HepG2 (cell line): ENCODE results near the gene CADM2. TPM values are rescaled to one million over a fixed set of nuclear protein-coding genes. Genes with fewer than 3 reads are reported as not detected.

Experiments
- ATAC-seq: fragments of 200-7000 bp; cut with Tn5 transposase; 3 replicates; pipeline ENCODE4 v1.9.1; 2020; ENCODE audit warnings: mild to moderate bottlenecking, moderate library complexity
- BruUV-seq: library from RNA; stranded (reverse); fragments of 400-500 nt; replicated peaks from 2 replicates; lab custom pipeline; 2021; lab: Mats Ljungman, UMichigan
- CTCF ChIA-PET: fragments of 300-600 bp; formaldehyde crosslinking; extraction: SDS; loops from one replicate; lab custom pipeline; 2021; ENCODE audit warnings: low total read pairs, inconsistent platforms, low intra/inter-chr PET ratio; lab: Yijun Ruan, JAX
- POLR2A ChIA-PET: fragments of 350-600 bp; sonication (Branson Sonifier 250); formaldehyde crosslinking; loops from one replicate; lab custom pipeline; 2020; ENCODE audit warnings: antibody characterized with exemption, inconsistent platforms; lab: Yijun Ruan, JAX
- DNase-seq: peaks from one replicate; pipeline ENCODE4 v3.0.0-alpha.2; 2015; ENCODE audit warnings: low spot score
- FAIRE-seq: peaks from 3 replicates; lab custom pipeline; 2011; peaks lifted over from hg19 to GRCh38; lab: Jason Lieb, UNC
- H2AFZ ChIP-seq: one replicate; pipeline ENCODE4 v1.6.1; 2011; ENCODE audit warnings: low read length, inconsistent platforms
- H3K27ac ChIP-seq: fragments of 300-600 bp; 3 replicates; pipeline ENCODE4 v1.8.0; 2011; ENCODE audit warnings: mixed run types, mild to moderate bottlenecking, mixed read lengths, low read length, inconsistent platforms; ENCODE audit not compliant: insufficient read depth; ENCODE audit errors: extremely low read length
- H3K27me3 ChIP-seq, 2 experiments: fragments of 200-600 bp in 1 of 2; 2 replicates in 1 of 2; 3 replicates in 1 of 2; pipeline versions ENCODE4 v1.6.0 to v1.8.0; 2011; ENCODE audit warnings: low read length in 2 of 2, mild to moderate bottlenecking in 2 of 2, moderate library complexity in 2 of 2, inconsistent platforms in 1 of 2; ENCODE audit not compliant: insufficient read depth in 2 of 2, control insufficient read depth in 1 of 2
- H3K36me3 ChIP-seq, 2 experiments: fragments of 200-600 bp in 1 of 2; replicated peaks in 1 of 2; 2 replicates in 1 of 2; 3 replicates in 1 of 2; pipeline versions ENCODE4 v1.5.1 to v1.8.0; 2011; ENCODE audit warnings: low read length in 2 of 2, inconsistent platforms in 1 of 2; ENCODE audit not compliant: insufficient read depth in 2 of 2, control insufficient read depth in 1 of 2
- H3K4me1 ChIP-seq: 2 replicates; pipeline ENCODE4 v1.5.1; 2012; ENCODE audit warnings: low read length, inconsistent platforms; ENCODE audit not compliant: insufficient read depth
- H3K4me2 ChIP-seq: 2 replicates; pipeline ENCODE4 v1.6.0; 2011; ENCODE audit warnings: low read depth, low read length, inconsistent platforms
- H3K4me3 ChIP-seq, 3 experiments: fragments of 200-600 bp in 1 of 3; sonication (generic), shearing (Covaris generic) in 1 of 3; replicated peaks in 1 of 3; 2 replicates each; pipeline ENCODE4 v1.5.1; 2011 to 2016; ENCODE audit warnings: low read length in 3 of 3, inconsistent platforms in 2 of 3, low read depth in 2 of 3, mild to moderate bottlenecking in 2 of 3, control low read depth in 1 of 3, mixed read lengths in 1 of 3; ENCODE audit not compliant: insufficient read depth in 1 of 3
- H3K79me2 ChIP-seq: one replicate; pipeline ENCODE4 v1.6.1; 2011; ENCODE audit warnings: low read length, inconsistent platforms; ENCODE audit not compliant: insufficient read depth
- H3K9ac ChIP-seq: 2 replicates; pipeline ENCODE4 v1.6.0; 2011; ENCODE audit warnings: mild to moderate bottlenecking, low read depth, low read length, inconsistent platforms; ENCODE audit not compliant: insufficient read depth
- H3K9me3 ChIP-seq: 2 replicates; pipeline ENCODE4 v1.5.1; 2012; ENCODE audit warnings: mild to moderate bottlenecking, low read length
- H4K20me1 ChIP-seq: 2 replicates; pipeline ENCODE4 v1.6.0; 2011; ENCODE audit warnings: inconsistent platforms, mild to moderate bottlenecking, low read length, moderate library complexity; ENCODE audit not compliant: insufficient read depth
- CBX5 ChIP-seq: sonication (generic); formaldehyde crosslinking; IDR thresholded peaks from 2 replicates; pipeline ENCODE4 v1.4.0; 2020; ENCODE audit warnings: missing genetic modification reagents, borderline replicate concordance
- FOXP1 ChIP-seq, 2 experiments: fragments of 450-650 bp in 1 of 2; IDR thresholded peaks; 2 replicates each; pipeline ENCODE4 v1.6.1; 2017 to 2018; ENCODE audit warnings: antibody characterized with exemption in 1 of 2
- HNF1A ChIP-seq, 2 experiments: sonication (generic) in 1 of 2; formaldehyde crosslinking in 1 of 2; IDR thresholded peaks; 2 replicates each; pipeline versions ENCODE4 v1.4.0 to v1.6.1; 2016 to 2020; ENCODE audit warnings: borderline replicate concordance in 1 of 2, low read depth in 1 of 2, mild to moderate bottlenecking in 1 of 2, missing genetic modification reagents in 1 of 2
- HOXA5 ChIP-seq: sonication (generic); formaldehyde crosslinking; IDR thresholded peaks from 2 replicates; pipeline ENCODE4 v1.4.0; 2020; ENCODE audit warnings: missing genetic modification reagents
- JUN ChIP-seq: sonication (generic); formaldehyde crosslinking; IDR thresholded peaks from 2 replicates; pipeline ENCODE4 v1.4.0; 2020; ENCODE audit warnings: mild to moderate bottlenecking, missing genetic modification reagents
- MAX ChIP-seq: IDR thresholded peaks from 2 replicates; pipeline ENCODE4 v1.6.1; 2012; ENCODE audit warnings: inconsistent platforms
- NR3C1 ChIP-seq: sonication (generic); formaldehyde crosslinking; IDR thresholded peaks from 2 replicates; pipeline ENCODE4 v1.4.0; 2020; ENCODE audit warnings: missing genetic modification reagents
- SOX5 ChIP-seq: IDR thresholded peaks from 2 replicates; pipeline ENCODE4 v1.6.1; 2016; ENCODE audit warnings: borderline replicate concordance
- TBP ChIP-seq: sonication (generic); formaldehyde crosslinking; IDR thresholded peaks from 2 replicates; pipeline ENCODE4 v1.5.0; 2020; ENCODE audit warnings: missing genetic modification reagents
- TFDP2 ChIP-seq: sonication (generic); formaldehyde crosslinking; IDR thresholded peaks from 2 replicates; pipeline ENCODE4 v1.4.0; 2020; ENCODE audit warnings: missing genetic modification reagents
- ZBTB21 ChIP-seq: sonication (generic); formaldehyde crosslinking; IDR thresholded peaks from 2 replicates; pipeline ENCODE4 v1.4.0; 2020; ENCODE audit warnings: missing genetic modification reagents
- ZFP36L2 ChIP-seq: sonication (generic); formaldehyde crosslinking; IDR thresholded peaks from 2 replicates; pipeline ENCODE4 v1.4.0; 2020; ENCODE audit warnings: missing genetic modification reagents
- ZFP82 ChIP-seq: sonication (generic); formaldehyde crosslinking; IDR thresholded peaks from 2 replicates; pipeline ENCODE4 v1.5.1; 2020; ENCODE audit warnings: mild to moderate bottlenecking, missing genetic modification reagents, borderline replicate concordance
- ZNF432 ChIP-seq: sonication (generic); formaldehyde crosslinking; IDR thresholded peaks from 2 replicates; pipeline ENCODE4 v1.5.0; 2020; ENCODE audit warnings: missing genetic modification reagents, mild to moderate bottlenecking, borderline replicate concordance
- ZNF597 ChIP-seq: sonication (generic); formaldehyde crosslinking; IDR thresholded peaks from 2 replicates; pipeline ENCODE4 v1.5.0; 2020; ENCODE audit warnings: missing genetic modification reagents
- in situ Hi-C: cut with HindIII; loops from 2 replicates; pipeline ENCODE4 v1.10.0; 2017; ENCODE audit warnings: low pct_unique_long_range_greater_than_20kb; ENCODE audit not compliant: extremely low pct_ligation_motif_present
- intact Hi-C: fragments of 100-400 bp; cut with micrococcal nuclease; formaldehyde crosslinking; loops from one replicate; pipeline ENCODE4 v1.10.0; 2022; ENCODE audit not compliant: unreplicated experiment
- polyA plus RNA-seq, 8 experiments: library from polyadenylated mRNA; depleted of rRNA in 3 of 8; stranded (reverse) in 7 of 8; unstranded in 1 of 8; fragments of >200 nt; fragmentation: Illumina TruSeq in 4 of 8; extraction: Trizol in 4 of 8; gene quantifications; 2 replicates each; pipeline versions ENCODE4 v1.2.1 to v1.2.3, GENCODE V29; 2011 to 2016; ENCODE audit warnings: low read depth in 4 of 8, missing spikeins in 1 of 8, mixed read lengths in 1 of 8; ENCODE audit not compliant: insufficient read depth in 1 of 8
- total RNA-seq, 5 experiments: library from RNA; depleted of rRNA; stranded (reverse); fragments of >200 nt; fragmentation: Illumina TruSeq; extraction: Trizol; gene quantifications; 2 replicates each; pipeline ENCODE4 v1.2.3, GENCODE V29; 2016; ENCODE audit warnings: low read depth in 1 of 5

Gene CADM2
- total and polyA plus RNA-seq, 2 of the 13 experiments (the other 11 are each of a cell fraction or from before 2014, with no cell fraction given), result not detected

GRCh38 chr3:85851071-85851470 is 892.3 kb downstream of the CADM2 start:
- Histone ChIP-seq H3K27ac (no peak overlapping the region), H3K9ac (no peak overlapping the region), H3K4me1 (no peaks in the 10 kb centered on the region), H3K79me2 (no peaks in the 10 kb centered on the region), H3K27me3 (no peaks in the 10 kb centered on the region), H3K36me3 (no peaks in the 10 kb centered on the region), H3K4me2 (no peak overlapping the region), H4K20me1 (no peaks in the 10 kb centered on the region), H3K4me3 (no peak overlapping the region), H2AFZ (no peak overlapping the region), H3K9me3 (no peaks in the 10 kb centered on the region)
- intact Hi-C loops, result no loop called here
- BruUV-seq, result no TSS peak
- no peak for FAIRE-seq
- TF ChIP-seq TFDP2 (no peak), ZFP82 (CRISPR knock-in tag) (no peak), SOX5 (CRISPR knock-in tag) (no peak), HOXA5 (no peak), ZBTB21 (CRISPR knock-in tag) (no peak), MAX (no peak), TBP (CRISPR knock-in tag) (no peak), CBX5 (CRISPR knock-in tag) (no peak), NR3C1 (CRISPR knock-in tag) (no peak), ZNF597 (no peak), FOXP1 (IDR thresholded peaks at IDR 0.05) (no peak), FOXP1 (CRISPR knock-in tag; IDR thresholded peaks at IDR 0.05) (no peak), HNF1A (IDR thresholded peaks at IDR 0.05; ENCODE audit: low read depth) (no peak), HNF1A (CRISPR knock-in tag; IDR thresholded peaks at IDR 0.05; ENCODE audit: borderline replicate concordance) (no peak), JUN (CRISPR knock-in tag) (no peak), ZFP36L2 (CRISPR knock-in tag) (no peak), ZNF432 (no peak)
- in situ Hi-C loops, result no loop called here
- no peak for ATAC-seq
- POLR2A ChIA-PET, result no interaction called here
- DNase-seq, result no peak
- CTCF ChIA-PET, result no interaction called here
